ENCODE data around the gene RNF224.

The RNF224 gene

DNA sequence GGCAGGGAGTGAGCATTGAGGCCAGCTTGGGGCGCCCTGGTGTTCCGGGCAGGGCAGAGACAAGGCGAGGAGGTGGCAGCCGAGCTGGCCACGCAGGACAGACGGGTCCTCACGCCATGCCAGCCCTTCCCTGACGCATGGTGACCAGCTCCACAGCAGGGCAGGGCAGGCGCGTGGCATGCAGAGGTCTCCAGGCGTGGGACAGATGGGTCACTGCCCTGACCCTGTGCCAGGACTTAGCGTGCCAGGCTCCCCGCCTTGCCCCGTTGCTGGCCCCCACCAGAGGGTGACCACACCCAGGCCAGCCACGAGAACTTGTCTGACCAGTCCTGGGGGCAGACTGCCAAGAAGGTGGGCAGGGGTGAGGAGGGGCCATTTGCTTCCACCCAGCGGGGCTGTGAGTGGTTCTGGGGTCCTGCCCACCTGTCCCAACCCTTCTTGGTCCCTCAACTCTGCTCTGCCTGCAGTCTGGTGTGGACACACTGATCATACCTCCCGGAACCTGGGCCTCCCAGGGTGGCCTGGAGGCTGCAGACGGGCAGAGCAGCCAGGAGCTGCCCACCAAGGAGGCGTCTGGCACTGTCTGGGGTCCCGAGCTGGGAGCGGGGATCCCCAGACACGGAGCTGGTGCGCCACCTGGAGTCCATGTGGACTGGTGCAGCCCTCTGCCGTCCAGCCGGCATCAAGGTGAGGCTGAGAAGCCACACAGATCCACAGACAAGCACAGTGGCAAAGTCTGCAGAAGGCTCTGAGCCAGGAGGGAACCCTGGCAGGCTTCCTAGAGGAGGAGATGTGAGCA, at the start of gene RNF224:
Gene RNF224, plus strand, starts transcription at position 449 of the 799 bp plus-strand sequence. CDS start 834 bp downstream, outside the sequence.
- DNase-seq = peak; percentile 85

DNA sequence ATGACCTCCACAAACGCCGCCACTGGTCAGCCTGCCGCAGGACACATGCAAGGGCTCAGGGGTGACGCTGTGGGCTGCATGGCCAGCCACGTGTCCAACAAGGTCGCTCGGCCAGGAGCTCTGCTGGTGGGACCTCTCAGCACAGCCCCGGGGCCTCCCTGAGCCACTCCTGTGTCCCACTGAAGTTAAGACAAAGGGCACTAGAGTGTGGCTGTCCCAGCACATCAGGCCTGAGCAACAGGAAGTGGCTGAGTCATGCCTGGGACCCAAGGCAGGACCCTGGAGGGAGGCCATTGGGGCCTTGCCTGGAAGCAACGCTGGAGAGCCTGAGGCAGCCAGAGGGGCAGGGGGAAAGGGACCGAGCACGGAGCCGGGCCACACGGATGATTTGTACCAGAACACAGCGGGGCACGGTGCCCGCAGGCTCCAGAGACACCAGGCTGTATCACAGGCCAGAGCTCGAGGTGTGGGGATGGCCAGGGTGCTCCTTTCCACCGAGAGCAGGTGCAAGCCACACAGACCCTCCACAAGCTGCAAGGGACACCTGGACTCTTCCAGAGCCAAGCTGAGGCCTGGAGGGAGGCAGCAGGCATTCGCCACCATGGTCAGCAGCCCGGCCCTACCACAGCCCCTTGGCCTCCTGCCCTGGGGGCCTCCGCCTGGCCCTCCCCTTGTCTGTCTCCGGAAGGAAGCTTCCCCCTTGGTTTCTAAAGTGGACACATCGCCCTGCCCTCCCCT, 48.9 kb upstream of the RNF224 start:
- no peak for DNase-seq

DNA sequence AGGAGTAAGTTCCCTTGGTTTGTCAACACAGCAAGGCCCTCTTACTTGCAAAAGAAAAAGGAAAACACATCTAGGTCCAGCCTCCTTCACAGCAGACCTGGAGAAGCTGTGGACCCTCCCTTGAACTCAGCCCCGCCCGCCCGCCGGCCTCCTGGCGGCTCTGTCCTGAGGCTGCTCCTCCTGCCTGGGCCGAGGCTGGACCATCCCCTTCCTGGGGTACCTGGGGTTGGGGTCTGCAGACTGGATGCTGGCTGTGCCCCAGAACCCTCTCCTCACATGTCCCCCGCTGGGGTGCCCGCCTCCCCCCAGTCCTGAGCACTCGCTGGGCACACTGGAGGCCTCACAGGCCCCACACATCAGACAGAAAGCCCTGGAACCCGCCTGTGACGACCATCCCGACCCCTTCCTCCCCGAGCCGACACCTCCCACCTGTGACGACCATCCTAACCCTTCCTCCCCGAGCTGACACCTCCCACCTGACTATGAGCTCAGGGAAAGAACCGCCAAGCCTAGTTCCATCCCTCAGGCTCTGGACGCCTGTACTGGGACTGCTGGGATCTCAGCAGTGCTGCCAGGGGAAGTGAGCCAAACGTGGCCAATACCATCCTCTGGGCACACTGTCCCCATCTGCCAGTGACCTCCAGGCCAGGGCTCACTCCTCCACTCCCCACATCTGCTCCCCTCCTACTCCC, 48.2 kb upstream of the RNF224 start:
- DNase-seq = no peak

DNA sequence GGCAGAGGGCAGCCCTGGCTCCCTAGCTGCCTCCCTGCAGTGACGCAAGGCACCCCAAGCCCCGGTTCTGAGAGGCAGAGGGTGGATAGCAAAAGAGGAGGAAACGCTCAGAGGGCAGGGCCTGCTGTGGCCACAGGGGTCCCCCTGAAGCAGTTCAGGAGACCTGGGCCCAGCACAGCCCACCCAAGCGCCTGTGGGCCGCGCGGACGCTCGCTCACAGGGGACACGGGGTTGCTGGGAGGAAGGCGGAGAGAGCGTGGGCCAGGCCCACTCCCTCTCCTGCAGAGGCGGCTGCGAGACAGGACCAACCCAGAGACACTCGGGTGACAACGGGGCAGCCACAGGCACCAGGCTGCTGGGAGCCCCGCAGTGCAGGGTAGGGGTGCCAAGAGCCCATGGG, 47.5 kb upstream of the RNF224 start:
- DNase-seq = no peak

DNA sequence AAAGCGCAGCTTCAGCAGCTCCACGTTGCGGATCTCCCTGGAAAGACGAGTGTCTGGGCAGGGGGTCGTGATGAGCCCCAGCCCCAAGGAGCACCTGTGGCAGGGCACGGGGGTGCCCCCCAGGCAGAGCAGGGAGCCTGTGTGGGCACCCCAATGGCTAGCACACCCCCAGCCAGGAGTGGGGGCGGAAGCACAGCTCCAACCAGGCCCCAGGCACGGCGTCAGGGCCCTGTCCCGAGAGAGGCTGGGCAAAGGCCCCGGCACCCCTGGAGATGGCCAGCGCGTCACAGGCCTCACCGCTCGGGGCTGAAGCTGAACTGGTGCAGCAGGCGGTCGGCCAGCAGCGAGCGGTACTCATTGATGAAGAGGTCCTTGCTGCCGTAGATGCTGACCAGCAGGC, 46.8 kb upstream of the RNF224 start:
- DNase-seq = no peak

DNA sequence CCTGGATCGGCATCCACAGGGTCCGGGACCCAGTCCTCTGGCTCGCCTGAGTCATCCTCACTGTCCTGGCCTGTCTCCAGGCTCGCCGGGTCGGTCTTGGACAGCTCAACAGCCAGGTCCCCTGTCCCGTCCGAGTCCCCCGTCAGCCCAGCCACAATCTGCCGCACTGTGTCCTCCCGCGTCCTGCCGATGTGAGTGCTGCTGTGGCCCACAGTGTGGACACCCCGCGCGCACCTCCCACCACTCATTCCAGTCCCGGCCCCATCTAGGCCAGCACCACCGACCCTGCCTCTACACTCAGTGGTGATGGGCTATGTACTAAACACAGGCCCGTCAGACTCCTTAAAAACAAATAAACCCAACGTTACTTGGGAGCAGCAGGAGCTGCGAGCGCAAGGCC, 45.6 kb upstream of the RNF224 start:
- no peak for DNase-seq

DNA sequence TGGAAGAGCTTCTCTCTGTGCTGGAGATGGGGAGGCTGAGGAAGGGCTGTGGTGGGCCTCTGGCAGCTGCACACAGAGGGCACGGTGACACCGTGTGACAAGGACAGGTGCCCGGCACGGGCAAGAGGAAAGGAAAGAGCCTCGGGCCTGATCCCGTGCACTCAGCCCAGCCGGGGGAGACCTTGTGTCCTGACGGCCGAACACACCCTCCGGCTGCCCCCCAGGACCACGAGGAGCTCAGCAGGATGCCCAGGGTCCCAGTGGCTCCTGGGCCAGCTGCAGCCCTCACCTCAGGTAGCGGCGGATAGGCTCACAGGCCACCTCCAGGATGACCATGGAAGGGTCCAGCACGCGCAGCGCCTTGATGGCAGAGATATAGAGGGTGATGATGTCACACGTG, 44.5 kb upstream of the RNF224 start:
- no peak for DNase-seq

DNA sequence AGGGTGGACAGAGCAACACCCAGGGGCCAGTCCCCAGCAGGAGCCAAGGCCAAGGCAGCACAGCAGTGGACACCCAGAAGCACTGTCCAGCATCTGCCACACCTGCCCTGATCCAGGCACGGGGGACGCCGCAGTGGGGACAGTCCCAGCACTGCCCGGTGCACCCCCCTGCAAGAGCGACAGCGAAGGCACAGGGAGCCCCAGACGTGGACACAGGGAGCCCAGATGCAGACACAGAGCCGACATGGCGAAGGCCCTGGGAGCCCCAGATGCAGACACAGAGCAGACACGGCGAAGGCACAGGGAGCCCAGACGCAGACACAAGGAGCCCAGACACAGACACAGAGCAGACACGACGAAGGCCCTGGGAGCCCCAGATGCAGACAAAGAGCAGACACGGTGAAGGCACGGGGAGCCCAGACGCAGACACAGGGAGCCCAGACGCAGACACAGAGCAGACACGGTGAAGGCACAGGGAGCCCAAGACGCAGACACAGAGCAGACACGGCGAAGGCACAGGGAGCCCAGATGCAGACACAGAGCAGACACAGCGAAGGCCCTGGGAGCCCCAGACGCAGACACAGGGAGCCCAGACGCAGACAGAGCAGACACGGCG, 43.2 kb upstream of the RNF224 start:
- no peak for DNase-seq

DNA sequence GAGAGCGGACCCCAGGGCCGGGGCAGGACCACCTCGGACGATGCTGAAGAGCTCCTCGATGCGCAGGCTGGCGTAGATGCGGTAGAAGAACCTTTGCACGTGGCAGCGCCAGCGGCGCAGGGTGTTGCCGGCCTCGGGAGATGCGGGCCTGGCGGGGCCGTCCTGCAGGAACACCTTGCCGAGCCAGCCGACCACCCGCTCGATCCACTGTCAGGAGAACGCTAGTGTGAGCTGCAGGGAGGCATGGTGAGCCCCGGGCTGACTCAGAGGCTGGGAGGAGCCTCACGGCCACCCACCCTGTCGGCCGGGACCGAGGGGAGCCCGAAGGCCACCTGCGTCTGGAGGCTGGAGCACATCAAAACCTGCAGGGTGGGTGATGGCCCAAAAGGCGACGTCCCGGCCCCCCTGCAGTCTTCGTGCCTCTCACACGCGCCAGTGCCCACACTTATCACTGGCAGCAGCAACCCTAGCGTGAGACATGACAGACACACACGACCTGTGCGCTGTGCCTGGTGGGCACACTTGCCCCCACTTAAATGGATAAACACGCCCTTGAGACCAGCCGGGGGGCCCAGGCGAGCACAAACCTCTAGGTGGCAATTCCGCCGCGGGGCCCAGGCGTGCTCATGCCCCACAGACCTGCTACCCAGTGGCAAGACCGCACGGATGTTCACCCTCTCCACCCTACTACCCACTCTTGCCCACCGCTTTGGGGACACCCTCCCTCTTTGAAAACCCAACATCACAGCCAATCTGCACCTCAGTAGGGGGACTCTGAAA, 42.2 kb upstream of the RNF224 start:
- no peak for DNase-seq

DNA sequence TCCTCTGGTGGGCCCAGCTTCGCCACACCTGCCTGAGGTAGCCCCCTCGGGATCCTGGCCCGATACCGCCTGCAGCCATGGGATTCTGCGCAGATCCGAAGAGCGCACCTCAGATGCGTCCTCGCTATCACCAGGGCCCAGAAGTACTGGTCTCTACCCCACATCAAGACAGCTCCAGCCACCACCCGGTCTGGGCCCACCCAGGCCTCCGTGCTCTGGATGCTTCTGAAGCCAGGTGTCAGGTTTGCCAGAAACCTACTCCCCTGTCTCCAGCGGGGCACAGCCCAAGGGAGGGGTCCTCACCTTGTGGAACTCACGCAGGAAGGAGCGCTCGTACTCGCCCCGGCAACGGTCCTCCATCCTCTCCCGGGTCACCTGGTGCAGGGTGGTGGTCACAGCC, 41.4 kb upstream of the RNF224 start:
- no peak for DNase-seq

DNA sequence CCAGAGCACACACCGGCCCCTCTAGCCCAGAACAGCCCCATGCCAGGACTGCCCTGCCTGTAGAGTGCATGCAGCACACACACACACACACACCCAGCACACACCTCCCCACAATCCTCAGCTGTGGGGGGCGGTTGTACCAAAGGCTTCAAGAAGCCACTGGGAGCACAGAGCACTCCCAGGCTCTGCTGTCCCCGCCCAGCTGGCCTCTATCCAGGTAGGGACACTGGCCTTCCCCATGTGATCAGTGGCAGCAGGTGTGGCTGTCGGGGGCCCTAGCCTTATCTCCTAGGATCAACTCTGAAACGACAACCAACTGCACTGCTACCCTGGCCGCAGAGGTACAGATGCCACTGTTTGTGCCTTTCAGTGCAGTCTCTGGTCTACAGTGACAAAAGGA, 40.9 kb upstream of the RNF224 start:
- DNase-seq = no peak

DNA sequence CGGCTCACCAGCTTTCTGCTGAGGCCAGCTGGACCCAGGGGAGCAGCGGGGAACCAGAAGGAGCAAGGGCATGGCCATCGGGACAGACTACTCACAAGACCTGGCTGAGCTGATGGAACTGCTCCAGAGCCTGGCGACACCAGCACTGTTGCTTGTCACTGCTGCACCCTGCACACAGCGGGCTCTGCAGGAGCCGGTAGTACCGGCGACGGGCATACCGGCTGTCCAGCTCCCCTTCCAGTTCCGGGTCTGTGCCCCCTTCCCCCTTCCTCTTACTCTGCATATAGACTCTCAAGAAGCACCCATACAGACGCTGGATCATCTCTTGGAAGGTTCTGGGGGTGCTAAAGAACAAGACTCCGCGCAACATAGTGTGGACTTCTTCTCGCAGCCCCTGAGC, 39.9 kb upstream of the RNF224 start:
- DNase-seq = no peak

DNA sequence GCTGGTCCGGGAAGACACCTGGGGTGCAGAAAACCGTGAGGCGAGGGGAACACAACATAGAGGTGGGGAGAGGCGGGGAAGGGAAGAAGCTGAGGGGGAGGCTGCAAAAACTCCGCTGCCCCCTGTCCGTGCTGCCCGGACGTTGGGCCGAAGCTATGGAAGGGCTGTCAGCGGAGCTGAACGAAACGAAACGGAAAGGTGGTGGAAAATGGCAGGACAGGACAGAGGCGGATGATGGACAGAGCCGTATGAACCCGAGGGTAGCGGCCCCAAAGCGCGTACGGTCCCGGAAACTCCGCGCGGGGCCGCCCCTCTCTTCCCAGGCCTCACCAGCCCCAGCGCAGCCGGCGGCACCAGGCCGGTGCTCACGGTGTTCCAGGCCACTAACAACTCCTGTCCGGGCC, 39.2 kb upstream of the RNF224 start:
- DNase-seq = no peak

DNA sequence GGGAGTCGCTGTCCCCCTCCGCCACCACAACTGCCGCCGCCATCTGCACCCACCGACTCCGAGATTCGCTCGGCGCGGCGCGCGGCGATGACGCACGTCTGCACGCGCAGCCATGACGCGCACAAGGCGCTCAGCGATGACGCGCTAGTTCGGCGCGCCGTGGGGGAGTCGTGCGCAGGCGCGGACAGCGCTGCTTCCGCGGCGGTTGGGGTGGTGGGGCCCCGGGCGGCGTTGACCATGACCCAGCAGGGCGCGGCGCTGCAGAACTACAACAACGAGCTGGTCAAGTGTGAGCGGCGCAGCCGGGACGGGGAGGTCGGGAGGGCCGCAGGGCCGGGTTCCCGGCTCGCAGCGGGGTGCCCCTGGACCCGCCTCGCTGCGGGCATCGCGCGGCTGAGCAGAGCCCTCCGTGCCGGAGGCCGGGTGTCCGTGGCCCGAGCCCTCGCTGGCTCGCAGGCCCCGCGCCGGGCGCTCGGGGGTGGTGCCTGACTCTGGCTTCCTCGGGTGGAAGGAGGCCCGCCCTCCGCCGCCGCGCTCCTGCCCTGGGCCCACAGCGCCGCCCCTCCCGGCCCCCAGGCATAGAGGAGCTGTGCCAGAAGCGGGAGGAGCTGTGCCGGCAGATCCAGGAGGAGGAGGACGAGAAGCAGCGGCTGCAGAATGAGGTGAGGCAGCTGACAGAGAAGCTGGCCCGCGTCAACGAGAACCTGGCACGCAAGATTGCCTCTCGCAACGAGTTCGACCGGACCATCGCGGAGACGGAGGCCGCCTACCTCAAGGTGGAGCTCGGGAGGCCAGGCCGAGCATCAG, 38.6 kb upstream of the RNF224 start, which contains the start of the genes ANAPC2 and SSNA1:
Gene ANAPC2, minus strand, starts transcription at position 71 of the 807 bp plus-strand sequence. Its CDS starts 28 bp downstream, at position 43.
Gene SSNA1, plus strand, starts transcription at position 187 of the 807 bp plus-strand sequence. Its CDS starts 51 bp downstream, at position 238.
- peak; percentile 94 for DNase-seq

DNA sequence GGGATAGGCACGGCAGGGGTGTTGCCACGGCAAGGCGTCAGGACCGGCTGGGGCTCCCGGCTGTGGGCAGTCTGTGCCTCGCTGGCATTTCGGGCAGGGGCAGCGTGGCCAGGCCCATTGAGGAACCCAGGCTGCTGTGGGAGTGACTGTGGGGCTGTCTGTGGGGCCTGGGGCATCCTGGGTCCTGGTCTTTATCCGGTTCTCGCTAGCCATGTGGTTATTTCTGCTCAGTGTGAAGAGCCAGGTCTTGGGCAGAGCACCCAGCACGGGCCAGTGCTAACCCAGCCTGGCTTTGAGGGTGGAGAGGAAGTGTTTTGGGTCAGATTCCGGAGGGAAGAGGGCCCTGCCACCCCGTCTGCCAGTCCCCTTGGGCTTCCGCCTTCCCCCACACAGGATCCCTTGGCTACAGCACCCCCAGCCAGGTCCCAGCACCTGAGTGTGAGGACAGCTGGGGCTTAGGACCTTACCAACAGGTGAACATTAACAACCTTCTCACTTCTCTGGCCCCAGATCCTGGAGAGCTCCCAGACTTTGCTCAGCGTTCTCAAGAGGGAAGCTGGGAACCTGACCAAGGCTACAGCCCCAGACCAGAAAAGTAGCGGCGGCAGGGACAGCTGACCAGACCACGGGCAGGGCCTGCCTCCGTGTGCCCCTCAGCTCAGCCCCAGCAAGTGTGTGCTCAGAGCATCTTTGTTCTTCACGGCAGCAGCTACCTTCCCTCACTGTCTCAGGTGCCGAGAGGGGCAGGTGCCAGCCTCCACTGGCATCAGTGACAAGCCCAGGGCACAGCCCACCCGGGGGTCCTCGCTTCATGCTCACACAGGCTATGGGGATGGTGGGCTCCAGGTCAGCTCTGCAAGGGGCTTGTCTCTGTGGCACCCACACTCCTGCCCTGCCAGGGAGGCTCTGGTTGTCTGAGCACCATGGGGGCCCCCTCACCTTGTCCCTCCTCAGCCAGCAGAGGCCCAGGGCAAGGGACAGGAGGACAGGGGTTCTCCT, 37.7 kb upstream of the RNF224 start:
- no peak for DNase-seq

DNA sequence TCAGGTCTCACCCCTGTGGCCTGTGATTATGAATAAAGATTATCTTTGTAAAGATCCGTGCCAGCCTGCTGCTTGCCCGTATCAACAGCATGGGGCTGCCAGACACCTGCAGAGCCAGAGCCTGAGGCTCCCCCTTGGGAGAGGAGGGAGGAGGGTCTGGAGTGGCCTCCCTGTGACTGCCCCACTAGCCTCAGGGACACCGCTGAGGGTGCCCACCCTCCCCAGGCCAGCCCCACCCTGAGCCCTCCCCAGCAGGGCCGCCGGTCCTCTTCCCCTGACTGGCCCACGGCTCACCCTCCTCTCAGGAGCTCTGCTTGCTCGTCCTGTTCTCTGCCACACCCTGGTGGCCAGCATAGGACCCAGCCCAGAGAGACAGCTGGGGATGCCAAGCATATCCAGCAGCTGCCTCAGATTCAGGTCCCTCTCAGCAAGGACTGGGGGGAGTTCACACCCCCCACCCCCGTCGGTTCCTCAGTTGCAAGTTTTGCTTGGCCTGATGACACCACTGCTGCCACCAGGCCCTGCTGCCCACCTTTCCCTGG, 36.9 kb upstream of the RNF224 start:
- no peak for DNase-seq

DNA sequence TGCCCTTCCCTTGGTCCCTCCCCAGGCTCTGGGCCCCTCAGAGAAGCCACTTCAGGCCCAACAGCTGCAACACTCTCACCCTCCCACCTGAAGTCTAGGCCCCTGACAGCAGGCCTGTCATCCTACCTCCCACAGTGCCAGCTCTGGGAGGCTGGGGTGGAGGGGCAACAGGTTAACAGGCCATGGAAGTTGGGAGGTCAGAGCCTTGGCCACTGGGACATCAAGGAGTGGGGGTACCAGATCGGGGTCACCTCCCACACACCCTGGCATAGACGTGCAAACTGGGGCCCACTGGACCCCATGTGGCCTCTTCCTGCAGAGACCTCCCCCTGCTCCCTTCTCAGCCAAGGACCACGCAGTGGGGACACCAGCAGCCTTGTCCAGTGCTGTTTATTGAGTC, 36.1 kb upstream of the RNF224 start:
- no peak for DNase-seq

DNA sequence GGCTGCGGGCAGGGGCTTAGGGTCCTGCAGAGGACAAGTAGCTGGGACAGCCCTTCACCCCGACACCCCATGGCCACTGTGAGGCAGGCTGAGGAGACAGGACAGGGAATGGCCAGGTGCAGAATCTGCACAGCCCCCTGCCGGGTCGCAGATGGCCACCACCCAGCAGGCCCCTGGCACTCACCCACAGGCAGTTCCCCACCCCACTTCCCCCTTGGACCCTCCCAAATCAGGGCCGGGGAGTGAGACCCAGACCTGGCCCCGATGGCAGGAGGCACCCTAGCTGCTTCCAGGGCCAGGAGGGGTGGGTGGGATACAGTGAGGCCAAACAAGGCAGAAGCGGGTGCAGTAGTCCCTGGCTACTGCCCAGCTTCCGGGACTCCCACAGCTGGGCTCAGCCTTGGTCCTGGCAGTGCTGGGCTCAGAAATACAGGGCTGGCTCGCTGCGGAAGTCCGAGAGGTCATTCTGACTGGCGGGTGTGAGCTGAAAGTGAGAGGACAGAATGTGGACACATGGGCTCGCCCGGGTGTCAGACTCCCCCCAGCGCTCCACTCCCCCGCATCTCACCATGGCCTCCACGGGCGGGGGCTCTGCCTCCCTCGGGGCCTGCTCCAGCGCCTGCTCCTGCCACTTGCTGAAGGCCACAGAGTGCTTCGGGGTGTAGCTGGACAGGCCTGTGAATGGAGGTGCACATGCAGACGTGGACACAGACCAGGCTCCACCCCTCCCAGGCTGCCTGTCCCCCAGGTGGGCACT, 35.4 kb upstream of the RNF224 start:
- no peak for DNase-seq

DNA sequence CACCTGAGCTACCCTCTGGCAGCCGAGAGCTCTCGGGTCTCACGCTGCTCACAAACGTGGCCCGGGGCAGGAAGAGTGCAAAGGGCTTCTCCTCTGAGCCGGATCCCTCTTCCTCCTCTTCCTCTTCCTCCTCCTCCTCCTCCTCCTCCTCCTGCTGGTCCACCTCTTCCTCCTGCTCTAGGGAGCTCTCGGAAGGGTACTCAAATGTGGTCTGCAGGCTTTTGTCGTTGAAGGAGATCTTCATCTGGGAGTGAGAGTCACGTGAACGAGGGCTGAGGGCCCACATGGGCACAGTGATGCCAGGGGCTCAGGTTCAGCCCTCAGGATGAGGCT, 34.9 kb upstream of the RNF224 start:
- no peak for DNase-seq
